ENCODE measurements around the gene STIMATE. TPM values are rescaled to one million over a fixed set of nuclear protein-coding genes. Genes with fewer than 3 reads are reported as not detected.

STIMATE gene
- total and polyA plus RNA-seq, 12 donors, result 15.4 to 42.8 (median 22.2) TPM

GRCh38 chr3:52849656-52850055 is 47.7 kb downstream of the STIMATE start:
- no peak for TF ChIP-seq POLR2A (IDR thresholded peaks at IDR 0.05)
- no peak for TF ChIP-seq CTCF (IDR thresholded peaks at IDR 0.05)
- H3K27me3 ChIP-seq, result no peaks in the 10 kb centered on the region
- 86 to 100% (median 95%) methylated on average over 1 to 15 of the region's 15 CpGs for WGBS, 4 donors
- DNase-seq, result no peak
- intact Hi-C loops (cut with DNase I), result loop anchor here (5.0 to 10.0 kb wide), 3 partner anchors 83 to 223 kb away; no protein-coding TSS in a partner anchor
- peaks cover 4 to 22% of the 10 kb centered on the region in 2 donors for H3K4me1 ChIP-seq (replicated peaks in 1 of 2)
- H3K36me3 ChIP-seq (replicated peaks in 1 of 2), result peaks cover 0 to 34% of the 10 kb centered on the region in 2 donors
- H3K27ac ChIP-seq, result no peak overlapping the region
- no peak overlapping the region for H3K4me3 ChIP-seq
- no peaks in the 10 kb centered on the region for H3K9me3 ChIP-seq (replicated peaks in 1 of 3)

GRCh38 chr3:52848617-52849016 is 48.7 kb downstream of the STIMATE start:
- 64 to 74% (median 69%) methylated on average over 6 to 7 of the region's 7 CpGs for WGBS, 4 donors
- intact Hi-C loops (cut with DNase I), result loop anchor here in 1 of 2 donors (5.0 kb wide), 1 partner anchor 84 kb away; no protein-coding TSS in a partner anchor
- Histone ChIP-seq H3K9me3 (replicated peaks in 1 of 3) (no peaks in the 10 kb centered on the region), H3K27me3 (no peaks in the 10 kb centered on the region), H3K27ac (no peak overlapping the region), H3K36me3 (replicated peaks in 1 of 2) (peaks cover 0 to 28% of the 10 kb centered on the region in 2 donors), H3K4me1 (replicated peaks in 1 of 2) (peaks cover 5 to 31% of the 10 kb centered on the region in 2 donors), H3K4me3 (no peak overlapping the region)
- DNase-seq, result peak in 1 of 7 donors; percentile 44
- TF ChIP-seq POLR2A (IDR thresholded peaks at IDR 0.05), result no peak
- TF ChIP-seq CTCF (IDR thresholded peaks at IDR 0.05), result no peak

GRCh38 chr3:52847726-52848125 is 49.6 kb downstream of the STIMATE start:
- DNase-seq, result no peak
- 85 to 93% (median 87%) methylated on average over 7 of the region's 7 CpGs for WGBS, 4 donors
- Histone ChIP-seq H3K9me3 (replicated peaks in 1 of 3) (no peaks in the 10 kb centered on the region), H3K27me3 (no peaks in the 10 kb centered on the region), H3K36me3 (replicated peaks in 1 of 2) (peaks cover 0 to 28% of the 10 kb centered on the region in 2 donors), H3K27ac (no peak overlapping the region), H3K4me1 (replicated peaks in 1 of 2) (peaks cover 5 to 23% of the 10 kb centered on the region in 2 donors), H3K4me3 (no peak overlapping the region)
- TF ChIP-seq CTCF (IDR thresholded peaks at IDR 0.05) (no peak), POLR2A (IDR thresholded peaks at IDR 0.05) (no peak)
- intact Hi-C loops (cut with DNase I), result loop anchor here in 1 of 2 donors (5.0 kb wide), 1 partner anchor 85 kb away; no protein-coding TSS in a partner anchor

- H3K4me1 ChIP-seq (replicated peaks in 1 of 2), result peaks cover 5 to 21% of the 10 kb centered on the region in 2 donors
- intact Hi-C loops (cut with DNase I), result loop anchor here in 1 of 2 donors (5.0 kb wide), 1 partner anchor 85 kb away; no protein-coding TSS in a partner anchor
- H3K4me3 ChIP-seq, result no peak overlapping the region
- H3K9me3 ChIP-seq (replicated peaks in 1 of 3), result no peaks in the 10 kb centered on the region
- DNase-seq, result no peak
- TF ChIP-seq POLR2A (IDR thresholded peaks at IDR 0.05), result no peak
- TF ChIP-seq CTCF (IDR thresholded peaks at IDR 0.05), result no peak
- peaks cover 0 to 29% of the 10 kb centered on the region in 2 donors for H3K36me3 ChIP-seq (replicated peaks in 1 of 2)
- H3K27me3 ChIP-seq, result no peaks in the 10 kb centered on the region
- H3K27ac ChIP-seq, result no peak overlapping the region
- WGBS, 4 donors, result 86 to 98% (median 96%) methylated on average over 5 to 6 of the region's 6 CpGs
These were observed 50.1 kb downstream of the STIMATE start for GRCh38 chr3:52847241-52847640.

Measured in adrenal gland (tissue), 12 donors.